Measurements from ENCODE around the gene DHRS4L2.
A peak's percentile ranks its signal among the peaks of the same experiment; 100 is the strongest.

Gene DHRS4L2

DNA sequence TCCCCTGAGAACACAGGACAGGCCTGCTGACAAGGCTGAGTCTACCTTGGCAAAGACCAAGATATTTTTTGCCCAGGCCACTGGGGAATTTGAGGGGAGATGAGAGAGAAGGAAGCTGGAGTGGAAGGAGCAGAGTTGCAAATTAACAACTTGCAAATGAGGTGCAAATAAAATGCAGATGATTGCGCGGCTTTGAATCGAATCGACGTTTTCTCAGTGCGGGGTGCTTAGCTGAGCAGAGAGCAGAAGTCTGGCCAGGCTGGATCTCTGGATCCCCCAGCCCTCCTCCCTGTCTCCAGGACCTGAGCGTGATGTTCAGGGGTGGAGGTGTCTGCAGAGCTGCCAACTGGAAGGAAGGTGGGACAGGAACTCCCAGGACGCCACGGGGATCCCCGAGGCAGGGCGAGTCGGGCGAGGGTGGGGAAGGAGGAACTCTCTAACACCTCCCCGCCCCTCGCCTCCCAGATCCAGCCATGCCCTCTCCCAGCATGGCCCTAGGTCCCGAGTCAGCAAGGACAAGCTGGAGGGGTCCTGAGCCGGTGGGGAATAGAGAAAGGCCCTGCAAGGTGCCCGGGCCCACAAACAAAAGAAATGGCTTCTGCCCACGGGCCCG lies 62.6 kb downstream of the DHRS4L2 start:
- no peaks in the 10 kb centered on the region for H3K9me3 ChIP-seq (ENCODE audit: insufficient read depth, low read length)
- peaks cover 31% of the 10 kb centered on the region for H3K4me1 ChIP-seq (ENCODE audit: low read length)
- H3K27ac ChIP-seq (ENCODE audit: low read length): peak overlapping the region; percentile 66
- peak overlapping the region; percentile 89 for H2AFZ ChIP-seq (ENCODE audit: low read depth, low read length)
- H3K36me3 ChIP-seq (replicated peaks; ENCODE audit: low read depth, low read length): no peaks in the 10 kb centered on the region
- peak overlapping the region; percentile 91 for H3K4me3 ChIP-seq (ENCODE audit: low read length)
- TF ChIP-seq, protein P1, sequence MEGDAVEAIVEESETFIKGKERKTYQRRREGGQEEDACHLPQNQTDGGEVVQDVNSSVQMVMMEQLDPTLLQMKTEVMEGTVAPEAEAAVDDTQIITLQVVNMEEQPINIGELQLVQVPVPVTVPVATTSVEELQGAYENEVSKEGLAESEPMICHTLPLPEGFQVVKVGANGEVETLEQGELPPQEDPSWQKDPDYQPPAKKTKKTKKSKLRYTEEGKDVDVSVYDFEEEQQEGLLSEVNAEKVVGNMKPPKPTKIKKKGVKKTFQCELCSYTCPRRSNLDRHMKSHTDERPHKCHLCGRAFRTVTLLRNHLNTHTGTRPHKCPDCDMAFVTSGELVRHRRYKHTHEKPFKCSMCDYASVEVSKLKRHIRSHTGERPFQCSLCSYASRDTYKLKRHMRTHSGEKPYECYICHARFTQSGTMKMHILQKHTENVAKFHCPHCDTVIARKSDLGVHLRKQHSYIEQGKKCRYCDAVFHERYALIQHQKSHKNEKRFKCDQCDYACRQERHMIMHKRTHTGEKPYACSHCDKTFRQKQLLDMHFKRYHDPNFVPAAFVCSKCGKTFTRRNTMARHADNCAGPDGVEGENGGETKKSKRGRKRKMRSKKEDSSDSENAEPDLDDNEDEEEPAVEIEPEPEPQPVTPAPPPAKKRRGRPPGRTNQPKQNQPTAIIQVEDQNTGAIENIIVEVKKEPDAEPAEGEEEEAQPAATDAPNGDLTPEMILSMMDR (IDR thresholded peaks at IDR 0.05; ENCODE audit: low read depth, low read length): no peak
- TF ChIP-seq EZH2phosphoT487 (IDR thresholded peaks at IDR 0.05; ENCODE audit: low read depth): no peak
- H3K79me2 ChIP-seq (ENCODE audit: low read length): no peaks in the 10 kb centered on the region
- H3K9ac ChIP-seq (ENCODE audit: low read length): peak overlapping the region; percentile 96
- H4K20me1 ChIP-seq (ENCODE audit: insufficient read depth, low read length): peaks cover 5% of the 10 kb centered on the region; the same call in 1 of the 2 replicates
- peak overlapping the region; percentile 93 for H3K4me2 ChIP-seq (ENCODE audit: low read length)
- H3K27me3 ChIP-seq (ENCODE audit: low read depth, low read length): no peaks in the 10 kb centered on the region

GRCh38 chr14:24051789-24052655 lies 63.3 kb downstream of the DHRS4L2 start, which contains the start of gene CARMIL3:
Gene CARMIL3 (plus strand): TSS chr14:24052009. CDS start chr14:24052154, 145 bp downstream.
- TF ChIP-seq, protein P1 (IDR thresholded peaks at IDR 0.05; ENCODE audit: low read depth, low read length): no peak
- TF ChIP-seq EZH2phosphoT487 (IDR thresholded peaks at IDR 0.05; ENCODE audit: low read depth): no peak
- H3K4me3 ChIP-seq (ENCODE audit: low read length): peak within 1 kb of the TSS; percentile 91
- H3K36me3 ChIP-seq (replicated peaks; ENCODE audit: low read depth, low read length): no peaks in the 10 kb centered on the region
- H4K20me1 ChIP-seq (ENCODE audit: insufficient read depth, low read length): peaks cover 5% of the 10 kb centered on the region; the same call in 1 of the 2 replicates
- peak within 1 kb of the TSS; percentile 66 for H3K27ac ChIP-seq (ENCODE audit: low read length)
- H3K9me3 ChIP-seq (ENCODE audit: insufficient read depth, low read length): no peaks in the 10 kb centered on the region
- no peaks in the 10 kb centered on the region for H3K27me3 ChIP-seq (ENCODE audit: low read depth, low read length)
- peak within 1 kb of the TSS; percentile 89 for H2AFZ ChIP-seq (ENCODE audit: low read depth, low read length)
- H3K9ac ChIP-seq (ENCODE audit: low read length): peak within 1 kb of the TSS; percentile 96
- no peaks in the 10 kb centered on the region for H3K79me2 ChIP-seq (ENCODE audit: low read length)
- H3K4me2 ChIP-seq (ENCODE audit: low read length): peak within 1 kb of the TSS; percentile 93
- peaks cover 31% of the 10 kb centered on the region for H3K4me1 ChIP-seq (ENCODE audit: low read length)

DNA sequence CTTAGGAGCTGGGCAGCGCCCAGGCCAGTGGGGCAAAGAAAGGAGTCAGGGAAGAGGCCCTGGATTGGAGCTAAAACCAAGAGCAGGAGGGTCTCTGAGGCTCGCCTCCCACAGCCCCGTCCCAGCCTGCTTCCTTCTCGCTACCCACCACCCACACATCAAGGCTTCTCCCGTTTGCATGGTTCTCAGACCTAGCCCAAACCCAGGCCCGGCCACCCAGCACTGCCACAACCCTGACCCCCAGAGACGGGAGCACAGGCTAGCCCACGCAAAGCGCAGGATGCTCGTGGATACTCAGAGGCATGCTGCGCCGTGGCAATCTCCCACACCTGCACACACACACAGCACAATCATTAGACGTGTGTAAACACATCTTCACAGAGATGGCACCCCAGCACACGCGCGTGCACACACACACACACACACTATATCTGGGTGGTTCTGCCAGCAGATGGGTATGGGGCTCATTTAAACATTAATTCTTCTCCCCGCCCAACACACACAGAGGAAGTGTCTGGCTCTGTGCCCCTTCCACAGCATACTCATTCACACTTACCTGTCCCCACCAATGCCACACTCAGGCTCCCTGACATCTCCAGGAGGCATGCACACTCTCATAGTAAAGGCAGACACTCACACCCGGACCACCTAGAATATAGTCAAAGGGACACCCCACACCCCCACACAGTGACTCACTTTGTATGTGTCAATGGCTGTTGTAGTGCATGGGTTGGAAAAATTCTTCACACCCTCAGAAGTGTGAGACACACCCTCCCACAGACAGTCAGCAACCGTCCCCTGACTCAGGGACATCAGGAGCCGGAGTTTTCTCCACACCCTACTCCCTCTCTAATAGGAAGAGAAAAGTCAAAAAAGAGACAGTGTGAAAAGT lies 64.2 kb downstream of the DHRS4L2 start:
- Histone ChIP-seq H3K4me2 (ENCODE audit: low read length) (peak overlapping the region; percentile 93), H3K79me2 (ENCODE audit: low read length) (no peaks in the 10 kb centered on the region), H3K9me3 (ENCODE audit: insufficient read depth, low read length) (no peaks in the 10 kb centered on the region), H3K36me3 (replicated peaks; ENCODE audit: low read depth, low read length) (no peaks in the 10 kb centered on the region), H3K4me1 (ENCODE audit: low read length) (peaks cover 31% of the 10 kb centered on the region), H3K27ac (ENCODE audit: low read length) (no peak overlapping the region), H3K27me3 (ENCODE audit: low read depth, low read length) (no peaks in the 10 kb centered on the region), H4K20me1 (ENCODE audit: insufficient read depth, low read length) (peaks cover 5% of the 10 kb centered on the region; the same call in 1 of the 2 replicates), H2AFZ (ENCODE audit: low read depth, low read length) (no peak overlapping the region), H3K4me3 (ENCODE audit: low read length) (peak overlapping the region; percentile 91), H3K9ac (ENCODE audit: low read length) (peak overlapping the region; percentile 96; the same call in 1 of the 2 replicates)
- TF ChIP-seq EZH2phosphoT487 (IDR thresholded peaks at IDR 0.05; ENCODE audit: low read depth): no peak
- TF ChIP-seq, protein P1 (IDR thresholded peaks at IDR 0.05; ENCODE audit: low read depth, low read length): no peak

All from OCI-LY3 (cell line).